GM19240 (cell line): ENCODE results near the gene CHD6.

Experiments
- DNase-seq: peaks from one replicate; pipeline ENCODE4 v3.0.0; 2011; ENCODE audit warnings: low spot score; ENCODE audit not compliant: insufficient read length

The CHD6 gene

GRCh38 chr20:41621421-41621820, 3.2 kb upstream of the CHD6 start:
- no peak for DNase-seq

- DNase-seq, result no peak
Measured at GRCh38 chr20:41619360-41620100, 1.4 kb upstream of the CHD6 start.

GRCh38 chr20:41618807-41619311, 682 bp upstream of the CHD6 start:
- no peak for DNase-seq

GRCh38 chr20:41617059-41617901, 897 bp downstream of the CHD6 start:
- DNase-seq, result no peak

GRCh38 chr20:41616228-41616627, 1.9 kb downstream of the CHD6 start:
- no peak for DNase-seq

GRCh38 chr20:41615676-41616075, 2.5 kb downstream of the CHD6 start:
- no peak for DNase-seq

- DNase-seq, result no peak
Measured at GRCh38 chr20:41615110-41615509, 3.1 kb downstream of the CHD6 start.

- DNase-seq, result no peak
Measured at GRCh38 chr20:41613321-41613720, 4.9 kb downstream of the CHD6 start.

GRCh38 chr20:41609474-41609873, 8.7 kb downstream of the CHD6 start:
- DNase-seq, result no peak

- DNase-seq, result no peak
Measured at GRCh38 chr20:41608606-41609005, 9.6 kb downstream of the CHD6 start.

GRCh38 chr20:41607791-41608190, 10.4 kb downstream of the CHD6 start:
- no peak for DNase-seq

- DNase-seq, result no peak
Measured at GRCh38 chr20:41604002-41604401, 14.2 kb downstream of the CHD6 start.

- DNase-seq, result no peak
Measured at GRCh38 chr20:41601742-41602141, 16.4 kb downstream of the CHD6 start.

GRCh38 chr20:41600926-41601631, 17.1 kb downstream of the CHD6 start:
- DNase-seq, result no peak

- no peak for DNase-seq
Measured at GRCh38 chr20:41599699-41600104, 18.5 kb downstream of the CHD6 start.

GRCh38 chr20:41598719-41599118, 19.5 kb downstream of the CHD6 start:
- DNase-seq, result no peak

- DNase-seq, result no peak
Measured at GRCh38 chr20:41594514-41595322, 23.5 kb downstream of the CHD6 start.

- DNase-seq, result no peak
Measured at GRCh38 chr20:41592516-41593216, 25.5 kb downstream of the CHD6 start.

GRCh38 chr20:41587956-41588355, 30.2 kb downstream of the CHD6 start:
- no peak for DNase-seq

- no peak for DNase-seq
Measured at GRCh38 chr20:41587523-41587922, 30.7 kb downstream of the CHD6 start.
